Midbrain (tissue), 1 donor: ENCODE data around the gene EIF2AK2.
"Not testable (repeated sequence)": the region's sequence is repeated elsewhere in the genome, so short reads cannot be mapped to it uniquely, and the experiment has no call there.

ENCODE experiments used
- DNase-seq: peaks from one replicate; lab custom pipeline; 2025; lab: John Stamatoyannopoulos, UW

Gene EIF2AK2

GRCh38 chr2:37156857-37157714, at the start of gene EIF2AK2:
Gene EIF2AK2 (minus strand): TSS chr2:37156980. CDS start chr2:37147806, 9,174 bp downstream.
- DNase-seq, result peak; percentile 71

DNA sequence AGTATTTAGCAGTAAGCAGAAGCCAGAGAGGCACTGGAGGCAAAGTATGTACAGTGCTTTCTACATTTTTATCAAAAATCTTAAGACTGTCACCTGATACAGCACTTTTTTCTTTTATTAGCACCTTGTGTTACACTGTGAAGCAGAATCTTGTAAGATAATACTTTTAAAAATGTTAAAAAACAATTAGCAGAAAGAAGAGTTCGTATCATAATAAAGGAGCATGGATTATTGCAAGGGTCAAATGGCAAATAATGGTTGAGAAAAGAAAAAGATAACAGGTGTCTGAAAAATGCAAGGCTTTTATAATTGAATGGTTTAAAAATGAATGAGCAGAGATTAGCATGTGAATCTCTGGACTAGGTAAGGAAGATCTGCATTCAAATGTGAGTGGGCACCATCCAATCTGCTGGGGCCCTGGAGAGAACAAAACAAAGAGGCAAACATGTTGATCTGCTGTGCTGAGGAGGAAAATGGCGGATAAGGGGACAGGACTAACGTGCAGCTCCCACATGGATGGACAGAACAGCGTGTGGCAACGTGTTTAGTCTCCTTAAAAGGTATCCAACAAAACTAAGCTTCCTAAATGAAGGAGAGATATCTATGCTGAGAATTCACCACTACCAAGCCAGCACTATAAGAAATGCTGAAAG, 49.0 kb upstream of the EIF2AK2 start:
- no peak for DNase-seq

GRCh38 chr2:37205071-37205661, 48.4 kb upstream of the EIF2AK2 start:
- DNase-seq, result not testable (repeated sequence)

DNA sequence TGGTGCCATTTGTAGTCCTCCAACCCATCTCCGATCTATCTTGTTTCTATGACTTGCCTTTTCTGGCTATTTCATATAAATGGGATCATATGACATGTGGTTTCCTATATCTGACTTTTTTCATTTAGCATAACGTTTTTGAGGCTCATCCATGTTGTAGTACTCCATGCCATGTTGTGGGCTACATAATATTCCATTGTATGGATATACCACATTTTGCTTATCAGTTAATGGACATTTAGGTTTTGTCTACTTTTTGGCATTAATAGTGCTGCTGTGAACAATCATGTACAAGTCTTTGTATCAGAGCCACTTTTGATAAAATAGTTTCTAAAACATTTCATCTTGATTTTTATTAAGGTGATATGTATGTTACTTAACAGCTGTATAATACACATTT, 46.9 kb upstream of the EIF2AK2 start:
- DNase-seq, result no peak

GRCh38 chr2:37201766-37202165, 45.0 kb upstream of the EIF2AK2 start:
- DNase-seq, result no peak

GRCh38 chr2:37201208-37201607, 44.4 kb upstream of the EIF2AK2 start:
- DNase-seq, result no peak

- no peak for DNase-seq
These were observed 41.9 kb upstream of the EIF2AK2 start for GRCh38 chr2:37198681-37199065.

DNA sequence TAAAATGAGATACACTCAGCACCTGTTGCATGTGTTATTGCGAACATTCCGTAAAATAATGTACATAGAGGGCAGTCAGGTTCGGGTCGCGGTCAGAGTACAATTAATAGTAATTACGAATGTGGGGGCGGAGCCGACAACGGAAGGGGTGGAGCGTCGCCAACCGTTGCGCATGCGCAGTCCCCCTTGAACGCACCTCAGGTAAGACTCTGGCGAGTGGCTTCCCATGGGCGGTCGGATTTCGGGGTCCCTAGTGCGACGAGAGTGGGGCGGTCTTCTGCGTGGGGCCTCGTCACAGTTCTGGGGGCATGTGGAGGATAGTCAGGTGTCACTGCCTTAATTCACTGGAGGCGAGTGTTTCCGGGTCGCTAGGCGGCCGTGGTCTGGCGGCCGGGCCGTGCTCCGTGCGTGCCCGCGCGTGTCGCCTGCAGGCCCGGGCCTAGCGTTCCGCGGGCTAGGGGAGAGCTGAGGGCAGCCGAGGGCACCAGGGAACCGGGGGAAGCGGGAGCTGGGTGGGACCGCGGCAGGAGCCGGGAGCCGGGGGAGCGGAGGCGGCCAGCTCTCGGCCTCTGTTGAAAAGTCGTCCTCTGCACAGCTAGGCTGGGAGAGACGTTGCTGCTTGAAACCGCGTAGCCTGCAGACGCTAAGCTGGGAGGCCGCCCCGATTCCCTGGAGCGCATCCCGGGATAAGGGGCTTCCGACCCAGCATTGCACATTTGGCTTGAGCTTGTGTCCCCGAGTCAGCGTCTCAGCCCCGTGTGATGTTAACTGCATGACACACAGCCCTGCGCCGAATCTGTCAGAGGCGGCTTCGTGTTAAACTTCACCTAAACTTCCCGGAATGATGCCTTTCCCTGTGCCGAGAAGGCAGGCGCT, 39.8 kb upstream of the EIF2AK2 start, which contains the start of gene CEBPZOS:
CEBPZOS (plus strand) TSS at position 177 of the 876 bp plus-strand sequence. CDS start 3,209 bp downstream, outside the sequence.
- peak; percentile 85 for DNase-seq

- DNase-seq, result not testable (repeated sequence)
These were observed 39.1 kb upstream of the EIF2AK2 start for GRCh38 chr2:37195862-37196319.

DNA sequence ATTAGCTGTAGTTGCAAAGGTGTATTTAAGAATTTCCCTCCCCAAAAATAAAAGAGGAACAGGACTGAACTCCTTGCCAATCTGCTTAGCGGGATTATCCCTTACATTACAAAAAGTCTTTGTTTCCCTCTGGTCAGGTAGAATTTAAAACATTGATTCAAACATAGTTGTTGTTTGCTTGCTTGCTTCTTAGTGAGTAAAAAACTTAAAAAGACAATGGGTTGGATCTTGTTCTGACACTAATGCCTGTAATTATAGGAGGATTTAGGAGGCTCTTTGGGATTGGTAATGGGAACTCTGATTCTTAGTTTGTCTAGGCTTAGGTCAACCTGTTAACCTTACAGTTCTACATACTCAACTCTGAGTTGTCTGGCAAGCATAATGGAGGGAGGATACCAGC, 35.8 kb upstream of the EIF2AK2 start:
- no peak for DNase-seq

DNA sequence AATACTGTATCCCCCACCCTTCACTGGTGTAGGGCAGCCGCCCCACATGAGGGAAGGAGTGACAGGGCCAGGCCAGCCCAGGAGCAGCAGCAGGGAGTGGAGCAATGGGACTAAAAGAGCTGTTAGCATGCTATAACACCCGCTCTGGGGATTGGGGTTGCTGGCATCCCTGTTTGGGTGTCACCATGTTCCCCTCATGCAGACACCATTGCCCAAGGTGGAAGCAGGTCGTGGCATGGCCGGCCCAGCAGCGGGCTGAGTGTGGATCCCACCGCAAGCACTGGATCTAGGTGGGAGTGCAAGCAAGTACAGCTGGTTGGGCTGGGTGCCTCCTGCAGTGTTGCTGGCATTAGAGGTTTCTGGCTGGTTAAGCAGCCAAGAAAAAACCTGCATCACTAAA, 35.0 kb upstream of the EIF2AK2 start:
- DNase-seq, result no peak

DNA sequence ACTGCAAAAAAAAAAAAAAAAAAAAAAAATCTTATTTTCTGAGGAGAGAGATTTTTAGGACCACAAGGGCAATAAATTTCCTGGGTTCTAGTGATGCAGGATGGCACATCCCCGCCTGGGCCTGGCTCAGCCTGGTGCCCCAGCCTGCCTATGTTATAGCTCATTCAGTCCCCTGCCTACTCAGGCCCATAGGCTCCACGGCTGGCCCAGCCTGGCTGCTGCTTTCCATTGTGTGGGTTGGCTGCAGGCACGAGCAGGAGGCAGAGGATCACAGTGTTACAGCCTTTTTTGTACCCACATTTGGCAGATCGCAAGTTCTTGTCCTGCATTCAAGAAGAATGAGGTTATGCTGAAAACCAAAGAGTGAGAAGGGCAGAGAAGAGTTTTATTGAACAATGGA, 34.5 kb upstream of the EIF2AK2 start:
- no peak for DNase-seq

- no peak for DNase-seq
These were observed 33.5 kb upstream of the EIF2AK2 start for GRCh38 chr2:37190290-37190689.

DNA sequence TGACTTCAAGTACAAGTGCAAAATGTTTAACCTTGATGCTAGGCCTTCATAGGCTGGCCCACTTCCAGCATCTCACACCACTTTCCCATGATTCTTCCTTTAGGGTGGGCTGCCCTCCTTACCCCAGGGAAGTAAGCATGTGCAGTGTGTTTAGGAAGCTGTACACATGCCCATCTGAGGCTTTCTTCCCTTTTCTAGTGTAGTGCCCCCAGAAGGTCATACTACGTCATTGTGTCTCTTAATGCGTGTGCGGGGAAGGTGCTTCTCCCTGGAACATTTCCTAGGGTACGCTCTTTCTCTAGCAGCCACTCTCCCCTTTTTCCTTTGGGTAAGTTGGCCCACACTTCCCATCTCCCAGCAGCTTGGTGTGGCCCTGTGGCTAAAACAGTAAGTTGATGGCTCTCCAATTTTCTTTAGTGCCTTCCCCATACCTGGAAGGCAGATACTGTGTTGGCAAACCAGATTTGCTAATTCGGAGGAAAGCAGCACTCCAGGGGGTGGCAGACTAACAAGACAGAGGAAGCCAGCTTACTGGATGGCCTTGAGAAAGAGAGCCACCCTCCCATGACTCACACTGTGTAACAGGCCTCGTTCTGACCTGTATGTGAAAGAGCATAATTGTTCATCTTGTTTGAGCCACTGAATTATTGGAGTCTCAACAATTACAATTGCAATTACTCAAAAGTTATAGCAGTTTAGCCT, 32.8 kb upstream of the EIF2AK2 start:
- DNase-seq, result no peak

DNA sequence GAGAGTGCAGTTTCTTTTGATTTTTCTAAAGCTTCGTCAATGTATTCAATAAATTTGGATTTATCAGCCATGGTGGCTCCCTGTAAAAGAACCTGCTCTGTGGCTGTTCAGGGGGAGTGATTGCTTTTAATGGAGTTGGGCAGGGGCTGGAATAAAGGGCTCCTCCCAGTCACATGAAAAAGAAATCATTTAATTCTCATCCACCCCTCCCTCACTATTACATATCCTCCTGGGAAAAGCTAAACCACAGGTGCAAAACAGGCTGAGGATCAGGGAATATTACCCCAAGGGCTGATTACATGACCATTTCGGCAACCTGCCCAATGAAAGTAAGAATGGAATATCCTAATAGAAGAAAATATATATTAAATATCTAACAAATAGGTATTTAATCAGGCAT, 31.8 kb upstream of the EIF2AK2 start, which contains the start of gene SULT6B1:
SULT6B1 (minus strand) TSS at position 101 of the 400 bp plus-strand sequence; CDS start at position 71, 30 bp downstream.
- no peak for DNase-seq

GRCh38 chr2:37181726-37182684, 25.2 kb upstream of the EIF2AK2 start:
- no peak for DNase-seq

- no peak for DNase-seq
These were observed 23.9 kb upstream of the EIF2AK2 start for GRCh38 chr2:37180640-37181039.

DNA sequence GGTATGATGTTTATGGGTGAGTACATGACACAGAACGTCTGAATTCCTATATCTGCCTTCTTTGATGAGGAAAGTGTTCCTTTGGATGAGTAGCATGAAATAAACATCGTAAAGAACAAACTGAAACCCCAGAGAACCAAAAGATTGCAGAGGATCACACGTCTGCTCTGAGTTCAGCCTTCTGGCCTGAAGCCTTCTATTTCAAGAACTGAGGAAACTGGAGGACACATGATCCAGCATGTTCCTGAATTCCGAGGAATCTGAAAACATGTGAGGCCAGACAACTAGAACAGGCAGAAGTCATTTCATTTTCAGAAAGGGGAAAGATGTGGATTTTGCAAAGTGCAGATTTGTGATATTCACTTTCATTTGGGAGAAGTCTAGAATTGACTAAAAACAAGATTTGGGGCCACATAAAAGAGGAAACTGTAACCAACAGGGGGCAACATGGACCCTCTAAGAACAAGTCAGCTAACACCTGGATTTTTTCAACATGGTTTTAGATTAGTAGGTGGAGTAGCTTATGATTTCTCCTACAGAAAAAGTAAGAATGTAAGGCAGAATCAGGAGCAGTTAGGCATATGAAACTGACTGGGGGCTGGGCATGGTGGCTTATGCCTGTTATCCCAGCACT, 23.3 kb upstream of the EIF2AK2 start:
- no peak for DNase-seq

- DNase-seq, result no peak
These were observed 17.0 kb upstream of the EIF2AK2 start for GRCh38 chr2:37173741-37174140.
